ENCODE results near the gene MAMDC2. TPM values are rescaled to one million over a fixed set of nuclear protein-coding genes. Genes with fewer than 3 reads are reported as not detected.

MAMDC2 gene
- total RNA-seq, 2 donors from 2014 or later = 0.44 to 1.4 TPM

DNA sequence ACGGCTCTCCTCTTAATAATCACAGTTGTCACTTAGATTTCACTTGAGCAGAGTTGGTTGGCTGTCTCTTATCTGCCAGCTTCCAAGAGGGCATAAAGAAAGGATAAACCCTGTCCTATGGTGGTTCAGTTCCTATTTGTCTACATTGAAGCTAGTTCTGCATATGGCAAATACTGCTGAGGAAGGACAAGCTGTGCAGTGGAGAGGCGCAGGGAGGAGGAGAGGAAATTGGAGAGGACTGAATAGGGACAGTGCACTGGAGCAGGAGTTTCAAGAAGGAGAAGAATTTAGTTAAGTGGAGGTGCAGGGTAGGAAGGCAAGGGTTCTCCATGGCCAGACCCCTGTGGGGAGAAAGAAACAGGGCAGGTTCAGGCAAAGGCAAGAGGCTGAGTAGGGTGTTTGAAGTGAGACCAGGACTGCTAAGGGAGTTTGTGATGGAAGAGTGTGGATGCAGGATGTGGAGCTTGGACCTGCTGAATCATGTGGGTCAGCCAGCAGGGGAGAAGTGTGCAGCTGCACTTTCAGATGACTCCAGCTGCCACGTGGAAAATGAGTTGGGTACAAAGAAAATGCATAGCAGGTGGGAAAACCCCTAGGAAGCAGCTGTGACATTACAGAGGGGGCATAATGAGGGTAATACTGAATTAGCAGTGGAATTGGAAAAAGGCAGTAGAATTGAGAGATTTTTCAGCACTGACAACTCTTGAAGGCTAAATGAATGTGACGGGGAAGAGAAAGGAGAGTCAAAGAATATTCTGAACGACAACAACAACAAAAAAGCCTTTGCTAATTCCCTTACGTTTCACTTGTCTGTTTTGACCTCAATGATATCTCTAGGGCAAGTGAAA, 66.8 kb downstream of the MAMDC2 start:
- Mint-ChIP-seq H3K27me3 (ENCODE audit: insufficient read depth) (peaks cover 2% of the 10 kb centered on the region), H3K36me3 (ENCODE audit: low read depth) (no peaks in the 10 kb centered on the region), H3K4me3 (no peak overlapping the region), H3K27ac (no peak overlapping the region), H3K4me1 (peaks cover 25% of the 10 kb centered on the region), H3K9me3 (no peaks in the 10 kb centered on the region)
- no peak overlapping the region for H3K27ac ChIP-seq (ENCODE audit: low read depth, low read length)
- H3K9ac ChIP-seq (ENCODE audit: extremely low read depth, low read length, poor library complexity, severe bottlenecking) = no peak overlapping the region
- no peak for DNase-seq
- H3K36me3 ChIP-seq (ENCODE audit: control insufficient read depth, insufficient read depth, low read length) = no peaks in the 10 kb centered on the region
- no peak overlapping the region for H3K4me3 ChIP-seq (ENCODE audit: low read length)
- peaks cover 3% of the 10 kb centered on the region for H3K4me1 ChIP-seq (ENCODE audit: control insufficient read depth, insufficient read depth, low read length)
- no peaks in the 10 kb centered on the region for H3K9me3 ChIP-seq (ENCODE audit: control insufficient read depth, low read length)
- 66 to 75% methylated on average over 4 to 6 of the region's 6 CpGs for WGBS, 2 experiments (ENCODE audit: insufficient coverage in 1 of 2, insufficient read length in 1 of 2)
- H3K27me3 ChIP-seq (ENCODE audit: control insufficient read depth, insufficient read depth, low read length, poor library complexity, severe bottlenecking) = no peaks in the 10 kb centered on the region
- TF ChIP-seq, protein P1, sequence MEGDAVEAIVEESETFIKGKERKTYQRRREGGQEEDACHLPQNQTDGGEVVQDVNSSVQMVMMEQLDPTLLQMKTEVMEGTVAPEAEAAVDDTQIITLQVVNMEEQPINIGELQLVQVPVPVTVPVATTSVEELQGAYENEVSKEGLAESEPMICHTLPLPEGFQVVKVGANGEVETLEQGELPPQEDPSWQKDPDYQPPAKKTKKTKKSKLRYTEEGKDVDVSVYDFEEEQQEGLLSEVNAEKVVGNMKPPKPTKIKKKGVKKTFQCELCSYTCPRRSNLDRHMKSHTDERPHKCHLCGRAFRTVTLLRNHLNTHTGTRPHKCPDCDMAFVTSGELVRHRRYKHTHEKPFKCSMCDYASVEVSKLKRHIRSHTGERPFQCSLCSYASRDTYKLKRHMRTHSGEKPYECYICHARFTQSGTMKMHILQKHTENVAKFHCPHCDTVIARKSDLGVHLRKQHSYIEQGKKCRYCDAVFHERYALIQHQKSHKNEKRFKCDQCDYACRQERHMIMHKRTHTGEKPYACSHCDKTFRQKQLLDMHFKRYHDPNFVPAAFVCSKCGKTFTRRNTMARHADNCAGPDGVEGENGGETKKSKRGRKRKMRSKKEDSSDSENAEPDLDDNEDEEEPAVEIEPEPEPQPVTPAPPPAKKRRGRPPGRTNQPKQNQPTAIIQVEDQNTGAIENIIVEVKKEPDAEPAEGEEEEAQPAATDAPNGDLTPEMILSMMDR (conservative IDR thresholded peaks at IDR 0.05) = no peak

DNA sequence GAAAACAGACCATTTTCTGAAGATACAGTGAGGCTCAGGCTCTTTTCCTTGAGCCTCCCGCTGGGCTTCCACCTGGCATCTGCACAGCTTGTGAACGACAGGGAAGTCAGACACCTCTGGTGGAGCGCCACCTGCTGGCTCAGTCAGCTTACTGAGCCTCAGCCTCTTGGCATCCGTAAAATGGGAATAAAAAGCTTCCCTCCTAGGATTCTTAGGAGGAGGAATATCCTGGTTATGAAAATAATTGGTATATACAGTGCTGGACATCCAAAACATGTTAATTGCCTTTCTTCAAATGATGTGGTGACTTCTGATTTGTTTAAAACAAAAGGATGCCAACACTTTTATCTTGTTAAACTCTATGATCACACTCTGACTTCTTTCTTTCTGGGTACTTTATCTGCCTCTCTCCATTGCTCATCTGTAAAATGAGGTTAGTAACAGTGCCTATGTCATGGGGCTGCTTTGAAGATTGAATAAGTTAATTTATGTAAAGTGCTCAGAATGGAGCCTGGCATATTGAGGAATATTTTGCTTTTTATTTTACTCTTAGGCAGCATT, 67.5 kb downstream of the MAMDC2 start:
- no peaks in the 10 kb centered on the region for H3K36me3 Mint-ChIP-seq (ENCODE audit: low read depth)
- Histone ChIP-seq H3K27me3 (ENCODE audit: control insufficient read depth, insufficient read depth, low read length, poor library complexity, severe bottlenecking) (no peaks in the 10 kb centered on the region), H3K9ac (ENCODE audit: extremely low read depth, low read length, poor library complexity, severe bottlenecking) (no peak overlapping the region), H3K36me3 (ENCODE audit: control insufficient read depth, insufficient read depth, low read length) (no peaks in the 10 kb centered on the region), H3K9me3 (ENCODE audit: control insufficient read depth, low read length) (no peaks in the 10 kb centered on the region), H3K4me3 (ENCODE audit: low read length) (no peak overlapping the region), H3K27ac (ENCODE audit: low read depth, low read length) (no peak overlapping the region), H3K4me1 (ENCODE audit: control insufficient read depth, insufficient read depth, low read length) (peaks cover 3% of the 10 kb centered on the region)
- TF ChIP-seq, protein P1 (conservative IDR thresholded peaks at IDR 0.05) = peak; percentile 97
- H3K9me3 Mint-ChIP-seq = no peaks in the 10 kb centered on the region
- H3K4me1 Mint-ChIP-seq = peaks cover 25% of the 10 kb centered on the region
- 17% methylated on average over 4 of the region's 4 CpGs; no CpG with 5 or more reads in 1 of the 2 experiments for WGBS, 2 experiments (ENCODE audit: insufficient coverage in 1 of 2, insufficient read length in 1 of 2)
- H3K27me3 Mint-ChIP-seq (ENCODE audit: insufficient read depth) = peaks cover 2% of the 10 kb centered on the region
- no peak overlapping the region for H3K4me3 Mint-ChIP-seq
- H3K27ac Mint-ChIP-seq = no peak overlapping the region
- DNase-seq = peak; percentile 93

DNA sequence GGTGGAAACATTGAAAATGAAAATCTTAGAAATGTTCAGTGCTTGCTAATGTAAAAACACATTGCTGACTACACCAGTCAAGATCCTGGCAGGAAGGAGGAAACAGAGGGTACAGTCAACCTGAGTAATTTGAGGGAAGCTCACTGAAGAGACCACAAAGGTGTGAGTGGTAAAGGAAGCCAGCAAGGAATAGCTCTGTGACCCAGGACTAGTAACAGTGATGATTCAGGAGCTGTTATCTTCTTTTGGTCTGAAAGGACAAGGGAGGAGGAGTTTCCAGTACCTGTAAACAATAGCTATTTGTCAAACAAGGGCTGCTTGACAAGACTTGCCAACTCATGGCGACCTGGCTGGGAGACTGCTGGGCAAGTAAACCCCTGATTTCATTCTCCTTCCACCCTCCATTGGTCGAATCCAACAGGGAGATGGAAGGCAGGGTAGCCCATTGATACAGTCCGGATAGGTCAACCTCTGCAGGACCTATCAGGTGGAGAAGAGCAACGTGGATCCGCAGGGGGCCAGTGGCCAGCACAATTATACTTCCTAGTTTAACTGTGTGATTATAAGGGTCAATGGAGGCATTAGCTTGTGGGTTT, 68.1 kb downstream of the MAMDC2 start:
- Histone ChIP-seq H3K27me3 (ENCODE audit: control insufficient read depth, insufficient read depth, low read length, poor library complexity, severe bottlenecking) (no peaks in the 10 kb centered on the region), H3K9ac (ENCODE audit: extremely low read depth, low read length, poor library complexity, severe bottlenecking) (no peak overlapping the region), H3K4me1 (ENCODE audit: control insufficient read depth, insufficient read depth, low read length) (peaks cover 3% of the 10 kb centered on the region), H3K27ac (ENCODE audit: low read depth, low read length) (no peak overlapping the region), H3K9me3 (ENCODE audit: control insufficient read depth, low read length) (no peaks in the 10 kb centered on the region), H3K36me3 (ENCODE audit: control insufficient read depth, insufficient read depth, low read length) (no peaks in the 10 kb centered on the region), H3K4me3 (ENCODE audit: low read length) (no peak overlapping the region)
- no peak overlapping the region for H3K4me3 Mint-ChIP-seq
- peak; percentile 66 for DNase-seq
- TF ChIP-seq, protein P1 (conservative IDR thresholded peaks at IDR 0.05) = no peak
- H3K27ac Mint-ChIP-seq = peak overlapping the region; percentile 78
- no peaks in the 10 kb centered on the region for H3K9me3 Mint-ChIP-seq
- peaks cover 1% of the 10 kb centered on the region for H3K27me3 Mint-ChIP-seq (ENCODE audit: insufficient read depth)
- H3K4me1 Mint-ChIP-seq = peaks cover 25% of the 10 kb centered on the region
- no peaks in the 10 kb centered on the region for H3K36me3 Mint-ChIP-seq (ENCODE audit: low read depth)
- WGBS, 2 experiments (ENCODE audit: insufficient coverage in 1 of 2, insufficient read length in 1 of 2) = 80 to 83% methylated on average over 3 to 5 of the region's 5 CpGs
